SK-N-DZ (cell line): ENCODE data around the gene MYO15B. TPM values are rescaled to one million over a fixed set of nuclear protein-coding genes. Genes with fewer than 3 reads are reported as not detected.
A peak's percentile ranks its signal among the peaks of the same experiment; 100 is the strongest.

ENCODE experiments used
- DNase-seq: peaks from one replicate; pipeline ENCODE4 v3.0.0-alpha.2; 2015; ENCODE audit warnings: low spot score
- polyA plus RNA-seq, 2 experiments: library from polyadenylated mRNA; depleted of rRNA; stranded (reverse); fragments of >200 nt; gene quantifications; 2 replicates each; pipeline ENCODE4 v1.2.3, GENCODE V29; 2014

Gene MYO15B
- polyA plus RNA-seq (2014; cell fraction: cytosol; rRNA removed): 0.32 TPM in 1 of 2 replicates, not detected in the other
- polyA plus RNA-seq (2014; cell fraction: nucleus; rRNA removed): 1.5 and 1.6 TPM in 2 replicates

- DNase-seq: peak; percentile 63
Measured at GRCh38 chr17:75587675-75588595, at the start of gene MYO15B. TSS of gene MYO15B (plus strand) at chr17:75587800. CDS start at chr17:75588058, 258 bp downstream.

DNA sequence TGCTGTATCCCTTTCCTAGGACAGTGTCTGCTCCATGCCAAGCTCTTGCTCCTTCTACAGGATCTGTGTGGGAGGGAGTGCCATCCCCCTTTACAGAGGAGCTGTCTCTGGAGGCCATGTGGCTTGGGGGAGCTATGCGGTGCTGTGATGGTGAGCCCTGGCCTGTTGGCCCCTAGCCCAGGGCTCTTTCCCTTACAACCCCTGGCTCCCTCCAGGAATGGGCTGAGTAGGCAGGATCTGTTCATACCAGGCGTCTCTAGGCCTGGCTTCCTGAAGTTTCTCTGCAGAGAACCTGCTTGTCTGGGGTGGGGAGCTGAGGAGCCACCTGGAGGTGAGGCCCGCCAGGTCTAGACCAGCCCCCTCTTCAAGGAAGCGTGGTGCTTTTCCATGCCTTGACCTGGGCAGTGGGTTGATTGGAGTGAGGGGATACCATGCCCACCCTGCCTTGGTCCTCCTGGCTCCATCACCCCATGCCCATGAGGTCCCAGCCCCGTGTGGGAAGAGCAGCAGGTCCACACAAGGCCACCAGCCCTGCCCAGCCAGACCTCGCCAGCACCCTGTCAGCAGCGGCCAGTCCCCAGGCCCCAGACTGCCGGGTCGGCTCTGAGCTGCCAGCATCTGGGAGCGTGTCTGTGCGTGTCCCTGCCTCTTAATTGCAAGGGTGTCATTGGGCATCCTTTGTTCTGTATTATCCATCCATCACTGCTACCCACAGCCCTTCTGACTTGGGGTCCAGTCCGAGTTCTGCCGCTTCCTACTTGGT, 47.5 kb upstream of the MYO15B start:
- no peak for DNase-seq

GRCh38 chr17:75540923-75541503, 46.6 kb upstream of the MYO15B start:
- no peak for DNase-seq

GRCh38 chr17:75542229-75542628, 45.4 kb upstream of the MYO15B start:
- no peak for DNase-seq

DNA sequence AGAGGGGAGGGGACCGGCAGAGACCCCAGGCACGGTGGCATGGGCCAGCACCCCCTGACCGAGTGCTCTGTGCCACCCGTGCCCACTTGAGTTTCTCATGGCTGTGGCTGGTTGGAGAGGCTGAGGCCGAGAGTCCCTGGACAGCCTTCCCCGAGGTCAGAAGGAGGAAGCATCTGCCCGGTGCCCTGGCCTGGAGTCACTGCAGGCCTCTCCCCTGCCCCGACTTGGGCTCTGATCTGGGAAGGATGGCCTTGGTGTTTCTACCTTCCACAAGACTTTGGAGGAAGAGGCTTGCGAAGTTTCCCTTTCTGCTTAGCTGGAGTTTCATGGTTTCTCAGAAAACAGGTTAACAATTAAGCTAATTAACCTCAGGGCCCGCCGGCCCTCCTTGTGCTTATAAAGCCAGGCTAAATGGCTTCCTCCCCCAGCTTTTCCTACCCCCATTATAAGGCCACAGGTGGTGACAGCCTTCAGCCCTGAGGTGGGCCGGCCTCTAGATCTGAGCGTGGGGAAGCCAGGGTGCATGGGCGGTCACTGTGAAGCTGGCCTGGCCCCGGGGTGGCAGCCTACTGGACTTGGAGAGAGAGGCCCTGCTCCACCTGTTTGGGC, 44.8 kb upstream of the MYO15B start:
- no peak for DNase-seq

DNA sequence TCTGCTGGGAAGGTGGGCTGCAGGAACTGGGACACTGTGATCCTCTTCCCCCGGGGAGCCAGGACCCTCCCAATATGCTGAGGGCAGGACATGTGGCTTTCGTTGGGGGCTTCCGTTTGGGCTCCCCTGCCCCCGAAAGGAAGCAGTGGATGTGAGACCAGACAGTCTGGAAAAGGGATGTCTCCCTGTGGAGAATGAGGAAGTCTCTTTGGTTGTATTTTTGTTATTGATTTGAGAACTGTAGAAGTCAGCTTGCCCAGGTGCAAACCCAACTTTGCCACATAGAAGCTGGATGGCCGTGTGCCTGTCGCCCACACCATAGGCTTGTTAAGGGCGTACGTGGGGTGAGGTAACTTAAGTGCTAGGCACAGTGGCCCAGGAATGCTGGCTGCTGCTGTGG, 43.4 kb upstream of the MYO15B start:
- no peak for DNase-seq

DNA sequence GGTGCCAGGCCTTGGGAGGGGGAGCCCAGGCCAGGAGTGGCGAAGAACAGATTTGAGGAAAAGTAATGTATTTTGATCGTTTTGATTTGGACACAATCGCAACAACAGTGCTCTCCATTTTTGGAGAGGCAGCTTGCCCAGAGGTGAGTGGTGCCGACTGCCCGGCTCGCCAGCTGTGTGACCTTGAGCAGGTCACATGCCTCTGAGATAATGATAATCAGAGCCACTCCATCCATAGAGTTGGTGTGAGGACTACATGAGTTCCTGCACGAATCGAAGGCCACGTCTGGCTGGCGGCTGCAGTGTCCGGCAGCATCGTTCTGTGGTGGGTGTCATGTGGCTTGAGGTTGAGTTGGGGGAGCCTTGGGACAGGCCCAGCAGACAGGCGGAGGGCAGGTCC, 41.4 kb upstream of the MYO15B start:
- no peak for DNase-seq

DNA sequence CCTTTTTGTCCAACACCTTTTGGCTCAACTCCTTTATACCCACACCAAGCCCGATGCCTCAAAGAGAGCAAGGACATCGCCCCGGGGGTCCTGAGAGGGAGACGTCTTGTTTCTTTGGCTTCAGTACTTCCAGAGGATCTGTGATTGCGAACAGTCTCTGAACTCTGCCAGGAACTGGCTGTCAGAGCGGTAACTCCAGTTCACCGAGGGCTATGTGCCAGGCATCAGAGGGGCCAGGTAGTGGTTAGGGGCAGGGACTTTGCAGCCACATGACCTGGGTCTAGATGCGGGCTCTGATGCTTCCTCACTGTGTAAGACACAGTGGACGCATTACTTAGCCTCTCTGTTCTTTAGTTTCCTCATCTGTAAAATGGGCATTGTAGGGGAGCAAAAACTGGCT, 40.5 kb upstream of the MYO15B start:
- no peak for DNase-seq

DNA sequence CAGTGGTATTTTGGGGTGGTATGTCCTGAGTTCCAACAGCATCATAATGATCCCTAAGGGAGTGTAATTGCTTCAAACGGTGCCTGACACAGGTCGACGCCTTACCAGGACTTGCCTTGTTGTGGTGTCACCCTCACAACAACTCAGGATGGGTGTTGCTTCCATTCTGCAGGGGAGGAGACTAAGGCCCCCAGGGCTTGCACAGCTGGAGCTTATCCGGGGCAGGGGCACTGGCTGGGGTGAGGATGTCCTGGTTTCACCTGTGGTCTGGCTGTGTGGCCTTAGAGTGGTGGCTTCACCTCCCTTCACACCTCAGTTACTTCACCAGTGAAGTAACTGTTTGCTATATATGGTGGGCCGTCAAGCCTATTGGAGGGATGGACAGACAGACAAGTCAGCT, 38.8 kb upstream of the MYO15B start:
- DNase-seq: no peak

- DNase-seq: no peak
Measured at GRCh38 chr17:75549246-75550138, 38.1 kb upstream of the MYO15B start.

DNA sequence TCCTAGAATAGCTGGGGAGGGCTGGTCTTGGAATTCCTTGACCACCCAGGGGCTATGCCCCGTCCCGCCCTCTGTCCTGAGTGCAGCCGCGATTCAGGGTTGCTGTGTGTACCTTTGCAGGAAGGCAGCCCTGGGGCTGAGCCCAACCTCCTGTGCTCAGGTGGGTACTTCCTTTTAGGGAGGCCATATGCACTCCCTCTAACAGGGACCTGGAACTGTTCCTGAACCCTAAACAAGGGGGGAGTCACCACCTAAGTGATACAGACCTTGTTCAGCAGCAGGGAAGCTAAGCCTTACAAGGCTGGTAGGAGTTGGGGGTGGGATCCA, 37.5 kb upstream of the MYO15B start:
- no peak for DNase-seq

DNA sequence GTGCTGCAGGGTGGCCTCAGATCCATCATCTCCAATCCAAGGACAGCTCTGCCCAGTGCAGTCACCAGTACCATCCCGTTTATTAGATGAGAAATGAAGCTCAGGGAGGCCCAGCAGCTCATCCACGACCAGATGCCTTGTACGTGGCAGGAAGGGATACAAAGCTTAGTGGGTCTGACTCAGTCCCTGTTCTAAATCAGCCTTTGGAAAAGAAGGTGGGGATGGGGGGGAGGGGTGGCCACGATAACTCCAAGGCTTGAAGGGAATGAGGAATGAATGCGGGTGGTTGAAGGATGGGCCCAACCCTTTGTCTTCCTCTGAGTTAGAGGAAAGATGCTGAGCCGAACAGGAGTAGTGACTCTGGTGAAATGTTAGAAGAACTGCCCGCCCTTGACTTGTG, 36.3 kb upstream of the MYO15B start:
- DNase-seq: no peak

DNA sequence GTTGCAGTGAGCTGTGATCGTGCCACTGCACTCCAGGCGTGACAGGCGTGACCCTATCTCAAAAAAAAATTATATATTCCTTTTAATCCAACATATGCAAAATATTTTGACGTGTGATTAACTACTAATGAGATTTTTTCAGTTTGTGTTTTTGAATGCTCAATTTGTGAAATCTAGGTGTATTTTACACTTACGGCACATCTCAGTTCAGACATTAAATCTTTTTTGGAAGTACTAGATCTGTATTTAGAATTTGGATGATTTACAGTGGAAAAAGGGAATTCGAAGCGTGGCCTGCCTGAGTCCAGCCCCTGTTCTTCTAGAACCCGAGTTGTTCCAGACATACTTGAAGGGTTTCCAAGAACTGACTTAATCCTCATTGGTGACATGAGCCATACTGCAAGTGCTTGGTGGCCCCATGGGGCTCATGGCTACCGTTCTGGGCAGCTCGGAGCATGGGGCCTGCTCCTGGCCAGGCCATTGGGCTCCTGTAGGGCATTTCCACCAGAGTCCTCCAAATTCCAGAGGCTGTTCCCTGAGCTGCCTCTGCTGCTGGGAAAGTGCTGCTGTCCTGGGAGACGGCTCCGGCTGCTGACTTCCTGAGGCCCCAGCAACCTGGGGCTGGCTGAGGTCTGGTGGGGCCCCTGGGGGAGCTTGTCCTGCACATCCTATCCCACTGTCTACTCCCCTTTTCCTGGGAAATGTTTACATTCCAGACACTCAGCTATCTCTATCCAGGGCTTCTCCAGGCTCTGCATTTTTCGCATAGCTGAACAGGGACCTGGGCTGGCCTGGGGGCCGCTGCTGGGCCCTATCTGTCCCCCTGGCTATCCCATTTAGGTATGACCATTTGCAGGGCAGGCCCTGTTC, 34.9 kb upstream of the MYO15B start:
- DNase-seq: no peak

- no peak for DNase-seq
Measured at GRCh38 chr17:75553295-75554110, 34.1 kb upstream of the MYO15B start.

- DNase-seq: no peak
Measured at GRCh38 chr17:75555679-75556153, 31.9 kb upstream of the MYO15B start.

DNA sequence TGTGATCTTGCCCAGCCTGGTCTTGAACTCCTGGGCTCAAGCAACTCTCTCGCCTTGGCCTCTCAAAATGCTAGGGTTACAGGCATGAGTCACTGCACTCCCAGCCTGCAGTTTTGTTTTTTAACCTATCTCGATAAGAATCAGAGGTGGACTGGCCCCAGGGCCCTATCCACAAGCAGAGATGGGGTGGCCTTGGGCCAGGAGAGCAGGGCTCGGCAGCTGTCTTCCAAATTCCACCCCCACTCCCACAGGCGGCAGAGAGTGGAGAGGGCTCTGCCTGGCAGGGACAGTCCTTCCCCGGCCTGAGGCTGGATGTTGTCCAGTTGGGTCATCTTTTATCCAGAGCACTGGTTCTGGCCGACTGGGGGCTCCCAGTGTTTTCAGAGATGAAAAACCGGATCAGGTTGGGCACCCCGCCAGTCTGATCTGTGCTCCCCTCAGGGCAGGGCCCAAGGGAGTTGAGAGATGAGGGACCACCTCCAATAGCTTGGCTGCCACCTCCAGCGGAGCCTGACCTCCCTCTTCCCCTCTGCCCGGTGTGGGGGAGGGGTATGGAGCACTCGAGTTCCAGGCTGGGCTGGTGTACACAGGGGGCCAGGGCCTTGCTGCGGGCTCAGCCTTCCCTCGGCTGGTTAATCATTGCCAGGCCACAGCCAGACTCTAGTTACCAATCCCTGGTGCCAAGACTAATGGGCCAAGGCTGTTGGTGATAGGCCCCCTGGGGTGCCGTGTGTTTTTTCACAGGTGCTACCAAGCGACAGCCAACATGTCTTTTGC, 30.3 kb upstream of the MYO15B start:
- DNase-seq: no peak

DNA sequence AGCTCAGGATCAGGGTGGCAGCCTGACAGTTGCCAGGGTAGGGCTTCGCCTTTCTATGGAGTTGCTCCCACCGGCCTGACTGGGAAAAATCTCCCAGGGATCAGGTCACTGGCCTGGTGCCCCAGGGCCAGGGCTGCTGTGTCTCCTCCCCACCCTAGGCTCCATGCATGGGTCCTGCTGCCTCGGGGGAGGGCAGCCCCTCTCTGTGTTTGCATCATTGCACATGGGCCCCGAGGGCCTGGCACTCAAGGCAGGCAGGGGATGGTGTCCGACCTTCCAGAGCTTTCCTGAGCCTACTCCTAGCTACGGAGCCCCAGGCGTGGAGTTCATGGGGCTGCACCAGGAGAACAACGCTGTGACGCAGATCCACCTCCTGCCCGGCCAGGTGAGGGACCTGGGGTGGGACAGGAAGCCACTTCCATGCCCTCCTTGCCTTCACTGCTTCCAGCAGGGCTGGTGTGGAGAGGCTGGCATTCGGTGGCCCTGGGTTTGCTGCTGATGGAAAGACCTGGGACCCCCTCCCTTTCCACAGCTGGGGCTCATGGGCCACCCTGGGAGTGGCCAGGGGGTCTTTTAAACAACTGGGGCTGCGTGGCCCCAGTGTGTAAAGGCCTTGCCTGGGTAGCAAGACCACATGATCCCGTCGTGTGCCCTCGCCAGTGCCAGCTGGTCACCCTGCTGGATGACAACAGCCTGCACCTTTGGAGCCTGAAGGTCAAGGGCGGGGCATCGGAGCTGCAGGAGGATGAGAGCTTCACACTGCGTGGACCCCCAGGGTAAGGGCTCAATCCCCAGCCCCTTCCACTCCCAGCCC, 29.5 kb upstream of the MYO15B start:
- no peak for DNase-seq
